ENCODE results near the gene WRAP53. TPM values are rescaled to one million over a fixed set of nuclear protein-coding genes. Genes with fewer than 3 reads are reported as not detected.

The WRAP53 gene
- total and polyA plus RNA-seq, 3 donors from 2014 or later = 10.5 to 12.0 (median 11.3) TPM

GRCh38 chr17:7739746-7740145, 51.5 kb downstream of the WRAP53 start:
- Histone ChIP-seq H3K4me3 (no peak overlapping the region), H3K36me3 (ENCODE audit: low read depth, missing control alignments) (no peaks in the 10 kb centered on the region), H3K27me3 (no peaks in the 10 kb centered on the region), H3K4me1 (no peaks in the 10 kb centered on the region), H3K27ac (no peak overlapping the region), H3K9me3 (no peaks in the 10 kb centered on the region)
- TF ChIP-seq CTCF (IDR thresholded peaks at IDR 0.05) (no peak), POLR2A (IDR thresholded peaks at IDR 0.05) (no peak)
- intact Hi-C loops (cut with DNase I; ENCODE audit: low total_unique reads) = no loop called here
- 62 to 80% methylated on average over 14 of the region's 14 CpGs for WGBS, 2 donors
- no peak for DNase-seq

DNA sequence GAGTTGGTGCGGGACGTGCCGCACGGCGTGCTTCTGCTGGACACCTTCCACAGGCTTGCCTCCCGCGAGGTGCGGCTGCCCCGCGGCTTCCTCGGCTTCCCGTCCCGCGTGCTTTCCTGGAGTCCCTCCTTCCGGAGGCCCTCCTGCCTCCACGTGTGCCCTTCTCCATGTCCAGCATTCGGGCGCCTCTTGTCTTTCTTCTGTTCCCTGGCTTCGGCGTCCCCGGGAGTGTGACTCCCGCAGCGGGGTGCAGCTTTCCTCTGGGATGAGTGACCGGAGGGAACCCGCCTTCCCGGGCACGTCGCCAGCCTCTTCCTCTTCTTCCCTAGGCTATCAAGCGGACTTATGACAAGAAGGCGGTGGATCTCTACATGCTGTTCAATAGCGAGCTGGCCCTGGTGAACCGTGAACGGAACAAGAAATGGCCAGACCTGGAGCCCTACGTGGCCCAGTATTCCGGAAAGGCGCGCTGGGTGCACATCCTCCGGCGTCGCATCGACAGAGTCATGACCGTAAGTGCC, 52.3 kb downstream of the WRAP53 start:
- Histone ChIP-seq H3K9me3 (no peaks in the 10 kb centered on the region), H3K4me1 (no peaks in the 10 kb centered on the region), H3K27me3 (no peaks in the 10 kb centered on the region), H3K36me3 (ENCODE audit: low read depth, missing control alignments) (no peaks in the 10 kb centered on the region), H3K4me3 (peak overlapping the region; percentile 12 to 23), H3K27ac (no peak overlapping the region)
- intact Hi-C loops (cut with DNase I; ENCODE audit: low total_unique reads) = no loop called here
- 51 to 63% methylated on average over 29 to 42 of the region's 42 CpGs for WGBS, 2 donors
- peak; percentile 17 for DNase-seq
- TF ChIP-seq POLR2A (IDR thresholded peaks at IDR 0.05) = no peak
- TF ChIP-seq CTCF (IDR thresholded peaks at IDR 0.05) = no peak

DNA sequence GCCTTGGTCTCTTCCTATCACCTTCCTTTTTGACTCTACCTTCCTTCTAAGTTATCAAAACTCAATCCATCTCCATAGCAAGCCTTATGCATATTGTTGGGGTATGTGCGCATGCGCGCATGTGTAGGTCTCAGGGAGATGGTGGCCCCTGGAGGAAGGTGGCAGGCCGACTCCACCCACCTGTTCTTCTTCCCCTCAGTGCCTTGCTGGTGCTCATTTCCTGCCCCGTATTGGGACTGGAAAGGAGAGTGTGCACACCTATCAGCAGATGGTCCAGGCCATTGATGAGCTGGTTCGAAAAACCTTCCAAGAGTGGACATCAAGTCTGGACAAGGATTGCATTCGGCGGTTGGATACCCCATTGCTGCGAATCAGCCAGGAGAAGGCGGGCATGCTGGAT, 54.5 kb downstream of the WRAP53 start:
- no peaks in the 10 kb centered on the region for H3K9me3 ChIP-seq
- intact Hi-C loops (cut with DNase I; ENCODE audit: low total_unique reads) = no loop called here
- no peak for TF ChIP-seq CTCF (IDR thresholded peaks at IDR 0.05)
- no peak for TF ChIP-seq POLR2A (IDR thresholded peaks at IDR 0.05)
- H3K36me3 ChIP-seq (ENCODE audit: low read depth, missing control alignments) = no peaks in the 10 kb centered on the region
- no peak overlapping the region for H3K27ac ChIP-seq
- DNase-seq = no peak
- no peaks in the 10 kb centered on the region for H3K27me3 ChIP-seq
- WGBS, 2 donors = 61 to 74% methylated on average over 10 of the region's 10 CpGs
- no peak overlapping the region for H3K4me3 ChIP-seq
- H3K4me1 ChIP-seq = no peaks in the 10 kb centered on the region

DNA sequence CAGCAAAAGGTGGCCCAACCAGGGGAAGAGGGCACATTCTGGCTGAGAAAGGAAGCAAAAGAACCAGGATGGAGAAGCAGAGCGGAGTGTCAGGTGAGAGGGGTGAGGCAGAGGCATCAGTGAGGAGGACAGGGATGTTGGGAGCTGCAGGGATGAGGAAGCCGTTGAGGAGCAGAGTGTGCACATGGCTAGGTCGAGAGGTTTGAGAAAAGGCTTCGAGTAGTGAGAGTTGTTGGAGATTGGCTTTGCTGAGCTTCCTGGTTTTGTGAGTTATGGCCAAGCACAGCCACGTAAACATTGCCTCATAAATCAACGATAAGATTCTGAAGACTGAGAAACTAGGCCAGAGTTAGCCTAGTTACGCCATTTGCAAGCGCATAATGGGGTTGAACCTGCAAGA, 56.1 kb downstream of the WRAP53 start:
- no peak overlapping the region for H3K27ac ChIP-seq
- no peaks in the 10 kb centered on the region for H3K36me3 ChIP-seq (ENCODE audit: low read depth, missing control alignments)
- WGBS, 2 donors = 73 to 75% methylated on average over 8 of the region's 8 CpGs
- H3K4me3 ChIP-seq = no peak overlapping the region
- H3K27me3 ChIP-seq = no peaks in the 10 kb centered on the region
- no peaks in the 10 kb centered on the region for H3K4me1 ChIP-seq
- TF ChIP-seq POLR2A (IDR thresholded peaks at IDR 0.05) = no peak
- TF ChIP-seq CTCF (IDR thresholded peaks at IDR 0.05) = no peak
- intact Hi-C loops (cut with DNase I; ENCODE audit: low total_unique reads) = no loop called here
- DNase-seq = no peak
- no peaks in the 10 kb centered on the region for H3K9me3 ChIP-seq

- TF ChIP-seq CTCF (IDR thresholded peaks at IDR 0.05) (no peak), POLR2A (IDR thresholded peaks at IDR 0.05) (no peak)
- no peak overlapping the region for H3K27ac ChIP-seq
Observed at GRCh38 chr17:7745748-7746470, 57.6 kb downstream of the WRAP53 start.

More at GRCh38 chr17:7745748-7746470, 57.6 kb downstream of the WRAP53 start:
- Histone ChIP-seq H3K27me3 (no peaks in the 10 kb centered on the region), H3K9me3 (no peaks in the 10 kb centered on the region), H3K36me3 (ENCODE audit: low read depth, missing control alignments) (no peaks in the 10 kb centered on the region), H3K4me1 (no peaks in the 10 kb centered on the region), H3K4me3 (no peak overlapping the region)
- DNase-seq = no peak
- intact Hi-C loops (cut with DNase I; ENCODE audit: low total_unique reads) = no loop called here
- 79 to 85% methylated on average over 7 of the region's 7 CpGs for WGBS, 2 donors
